GM18502 (cell line): ENCODE data around the gene PAMR1.

Experiments
- ATAC-seq: cut with Tn5 transposase; IDR thresholded peaks from one replicate; pipeline ENCODE4 v1.9.1; 2021; ENCODE audit warnings: mild to moderate bottlenecking; ENCODE audit not compliant: unreplicated experiment, poor library complexity

Gene PAMR1

DNA sequence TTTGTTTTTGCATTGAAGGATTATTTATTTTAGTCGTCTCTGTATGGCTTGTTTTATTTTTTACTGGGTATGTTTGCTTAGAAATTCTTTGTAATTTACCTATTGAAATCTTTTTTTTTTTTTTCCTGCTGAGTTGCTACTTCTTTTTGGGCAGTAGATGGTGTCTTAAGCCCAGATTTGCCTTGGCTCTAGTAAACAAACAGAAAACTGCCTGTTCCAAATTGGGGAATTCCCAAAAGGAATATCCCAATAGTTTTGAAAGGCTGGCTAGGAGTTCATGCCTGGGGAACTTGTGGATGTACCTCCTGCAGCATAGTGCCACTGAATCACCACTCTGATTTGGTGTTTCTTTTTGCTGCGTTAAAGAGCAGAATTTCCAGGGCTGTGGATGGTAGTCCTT is 17.7 kb downstream of the PAMR1 start:
- no peak for ATAC-seq

DNA sequence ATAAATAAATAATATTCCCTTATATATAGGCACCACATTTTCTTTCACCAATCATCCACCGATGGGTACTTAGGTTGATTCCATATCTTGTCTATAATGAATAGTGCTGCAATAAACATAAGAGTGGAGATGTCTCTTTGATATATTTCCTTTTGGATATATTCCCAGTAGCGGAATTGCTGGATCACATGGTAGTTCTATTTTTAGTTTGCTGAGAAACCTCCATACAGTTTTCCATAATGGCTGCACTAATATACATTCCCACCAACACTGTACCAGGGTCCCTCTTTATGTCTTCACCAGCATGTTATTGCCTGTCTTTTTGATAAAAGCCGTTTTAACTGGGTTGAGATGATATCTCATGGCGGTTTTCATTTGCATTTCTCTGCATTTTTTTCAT is 23.6 kb downstream of the PAMR1 start:
- ATAC-seq: no peak

DNA sequence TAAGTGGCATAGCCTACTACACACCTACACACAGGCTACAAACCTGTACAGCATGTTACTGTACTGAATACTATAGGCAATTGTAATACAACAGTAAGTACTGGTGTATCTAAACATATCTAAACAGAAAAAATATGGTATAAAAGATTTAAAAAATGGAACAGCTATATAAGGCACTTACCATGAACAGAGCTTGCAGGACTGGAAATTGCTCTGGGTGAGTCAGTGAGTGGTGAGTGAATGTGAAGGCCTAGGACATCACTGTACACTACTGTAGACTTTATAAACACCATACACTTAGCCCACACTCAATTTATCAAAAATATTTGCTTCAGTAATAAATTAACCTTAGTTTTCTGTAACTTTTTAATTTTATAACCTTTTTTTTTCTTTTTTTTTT is 24.7 kb downstream of the PAMR1 start:
- no peak for ATAC-seq

DNA sequence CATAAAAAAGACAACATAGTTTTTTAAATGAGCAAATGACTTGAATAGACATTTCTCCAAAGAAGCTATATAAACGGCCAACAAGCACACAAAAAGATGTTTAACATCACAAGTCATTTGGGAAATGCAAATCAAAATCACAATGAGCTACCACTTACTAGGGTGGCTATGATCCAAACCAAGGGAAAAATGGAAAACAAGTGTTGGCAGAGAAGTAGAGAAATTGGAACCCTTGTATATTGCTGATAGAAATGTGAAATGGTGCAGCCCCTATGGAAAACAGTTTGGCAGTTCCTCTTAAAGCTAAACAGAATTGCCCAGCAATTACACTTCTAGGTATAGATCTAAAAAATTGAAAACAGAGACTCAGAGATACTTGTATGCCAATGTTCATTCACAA is 29.0 kb downstream of the PAMR1 start:
- ATAC-seq: no peak

DNA sequence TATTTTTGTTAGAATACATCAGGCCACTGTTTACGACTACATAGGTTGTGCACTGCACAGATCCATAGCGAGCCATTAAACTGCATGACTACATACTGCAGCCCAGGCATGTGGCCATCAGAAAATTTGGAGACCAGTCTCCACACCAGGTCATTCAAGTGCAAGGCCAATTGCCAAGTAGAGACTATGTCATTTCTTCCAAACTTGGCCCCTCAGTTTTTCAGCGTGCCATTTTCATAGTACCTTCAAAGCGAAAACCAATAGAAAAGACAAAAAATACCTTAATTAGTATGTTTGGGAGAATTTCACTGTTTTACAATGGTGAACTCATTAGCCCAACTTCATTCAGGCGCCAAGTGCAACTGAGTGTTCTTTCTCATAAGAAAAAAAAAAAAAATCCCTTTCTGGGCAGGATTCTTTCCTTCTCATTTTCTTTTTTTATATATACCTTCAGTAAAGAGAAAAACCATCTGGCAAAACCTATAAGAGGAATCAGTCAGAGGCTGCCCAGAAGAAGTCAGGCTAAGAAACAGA is 30.4 kb downstream of the PAMR1 start:
- no peak for ATAC-seq

DNA sequence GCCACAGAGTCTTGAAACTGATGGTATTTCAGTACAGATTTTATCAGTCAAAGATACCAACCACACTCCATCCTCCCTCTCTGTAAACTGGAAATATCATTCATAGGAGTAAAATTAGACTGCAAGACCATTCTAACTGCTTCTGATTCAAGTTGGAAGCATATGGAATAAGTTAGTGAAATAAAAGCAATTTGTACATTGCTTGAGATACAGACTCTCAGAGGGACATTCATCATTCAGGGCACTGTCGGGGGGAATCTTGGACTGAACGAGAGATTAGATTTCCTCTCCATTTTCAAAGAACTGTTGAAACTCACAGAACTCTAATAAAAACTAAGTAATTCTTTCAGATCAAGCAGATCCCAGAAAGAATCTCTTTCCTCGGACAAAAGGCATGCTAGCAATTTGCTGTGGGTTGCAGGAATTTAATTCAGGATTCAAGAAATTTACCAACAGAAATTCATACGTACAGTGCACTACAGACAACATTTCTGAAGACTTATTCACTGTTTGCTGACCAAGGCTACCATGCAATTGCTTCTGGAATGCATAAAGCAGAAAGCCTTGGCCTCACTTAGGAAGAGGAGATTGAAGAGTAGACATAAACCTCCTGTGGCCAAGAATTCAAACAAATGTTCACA is 34.1 kb downstream of the PAMR1 start:
- no peak for ATAC-seq

DNA sequence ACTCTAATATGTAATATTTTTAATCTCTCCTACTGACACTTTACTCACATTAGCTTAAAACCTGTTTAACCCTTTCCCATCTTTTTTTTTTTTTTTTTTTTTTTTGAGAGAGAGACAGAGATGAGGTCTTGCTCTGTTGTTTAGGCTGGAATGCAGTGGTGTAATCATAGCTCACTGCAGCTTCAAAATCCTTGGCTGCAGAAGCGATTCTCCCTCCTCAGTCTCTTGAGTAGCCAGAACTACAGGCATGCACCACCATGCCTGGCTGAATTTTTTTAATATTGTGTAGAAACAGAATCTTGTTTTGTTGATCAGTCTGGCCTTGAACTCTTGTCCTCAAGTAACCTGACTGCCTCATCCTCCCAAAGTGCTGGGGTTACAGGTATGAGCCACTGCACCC is 37.3 kb downstream of the PAMR1 start:
- ATAC-seq: no peak

DNA sequence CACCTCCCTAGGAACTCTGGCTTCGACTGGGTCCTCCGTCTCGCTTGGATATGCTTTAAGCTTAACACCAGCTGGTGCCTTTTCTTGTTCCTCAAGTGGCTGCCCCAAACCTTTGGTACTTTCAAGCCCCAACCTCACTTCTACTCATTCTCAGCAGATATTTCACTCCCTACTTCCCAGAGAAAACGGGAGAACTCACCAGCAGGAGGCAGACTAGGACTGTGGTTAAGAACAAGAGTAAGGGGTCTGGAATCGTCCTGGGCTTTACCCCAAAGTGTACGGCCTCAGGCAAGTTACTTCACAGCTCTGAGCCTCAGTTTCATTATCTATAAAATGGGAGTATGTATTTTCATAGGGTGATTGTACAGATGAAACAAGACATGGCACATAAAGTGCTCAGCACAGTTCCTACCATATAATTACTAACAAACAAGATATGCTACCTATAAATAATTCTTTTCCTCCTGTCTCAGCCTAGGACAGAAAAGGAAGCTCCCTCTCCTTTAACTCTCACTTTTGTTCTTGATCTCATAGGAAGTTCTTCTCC is 37.8 kb downstream of the PAMR1 start:
- no peak for ATAC-seq

DNA sequence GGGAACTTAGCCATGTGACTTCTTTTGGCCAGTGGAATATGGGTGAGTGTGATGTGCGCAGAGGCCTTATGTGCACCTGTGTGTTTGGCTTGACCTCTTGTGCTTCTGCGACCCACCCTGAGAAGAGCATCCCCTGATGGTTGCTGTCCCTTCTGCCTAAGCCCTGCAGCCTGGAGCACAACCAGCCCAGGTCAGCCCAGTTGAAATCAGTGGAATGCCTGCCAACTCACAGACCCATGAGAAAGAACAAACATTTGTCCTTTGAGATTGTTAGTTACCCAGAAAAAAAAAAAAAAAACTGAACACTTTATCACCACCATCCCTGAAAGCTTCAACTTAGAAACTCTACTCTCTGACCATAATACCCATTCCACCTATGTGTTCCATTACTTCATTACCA is 38.5 kb downstream of the PAMR1 start:
- ATAC-seq: no peak

DNA sequence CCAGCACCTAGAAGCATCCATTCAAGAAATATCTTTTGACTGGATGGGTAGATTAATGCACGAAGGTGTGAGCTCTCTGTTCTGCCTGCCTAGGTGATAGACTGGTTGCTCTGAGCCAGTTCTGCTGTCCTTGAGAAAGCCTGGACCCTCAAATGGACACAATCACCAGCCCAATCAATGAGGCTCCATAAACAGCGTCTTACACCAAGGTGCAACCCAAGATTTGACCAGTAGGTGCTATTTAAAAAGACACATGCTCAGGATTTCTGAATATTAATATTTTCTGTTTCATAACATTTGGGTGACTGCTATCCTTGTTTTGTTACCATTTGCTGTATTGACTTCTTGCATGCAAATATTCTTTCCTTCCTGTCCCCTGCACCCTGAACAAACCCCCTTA is 39.0 kb downstream of the PAMR1 start:
- no peak for ATAC-seq

DNA sequence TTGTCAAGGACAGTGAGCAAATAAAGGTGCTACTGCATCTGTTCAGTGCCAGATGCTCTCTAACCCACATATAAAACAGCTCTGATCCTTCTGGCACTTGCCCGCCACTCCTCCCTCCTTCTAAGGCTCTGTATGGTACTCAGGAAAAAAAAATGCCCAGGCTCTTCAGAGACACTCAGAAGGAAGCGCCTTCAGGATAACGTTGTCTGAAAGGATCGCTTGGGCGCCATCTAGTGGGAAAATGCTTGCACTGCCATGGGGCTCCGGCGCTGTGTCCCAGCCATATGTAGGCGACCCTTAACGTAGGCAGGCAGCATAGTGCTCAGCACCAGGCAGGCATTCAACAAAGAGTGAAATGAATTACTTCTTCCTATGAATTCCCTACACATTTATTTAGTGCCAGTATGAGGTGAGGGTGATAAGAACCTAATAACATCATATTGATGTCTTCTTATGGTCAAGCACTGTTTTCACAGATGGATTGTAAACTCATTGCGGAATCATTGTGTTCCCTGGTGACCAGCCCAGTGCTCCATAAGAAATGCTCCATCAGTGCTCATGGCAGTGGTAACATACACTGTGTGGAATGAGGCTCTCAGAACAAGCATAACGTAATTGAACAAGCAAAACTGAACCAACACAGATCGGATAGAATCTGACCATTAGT is 39.6 kb downstream of the PAMR1 start:
- peak; percentile 95 for ATAC-seq

DNA sequence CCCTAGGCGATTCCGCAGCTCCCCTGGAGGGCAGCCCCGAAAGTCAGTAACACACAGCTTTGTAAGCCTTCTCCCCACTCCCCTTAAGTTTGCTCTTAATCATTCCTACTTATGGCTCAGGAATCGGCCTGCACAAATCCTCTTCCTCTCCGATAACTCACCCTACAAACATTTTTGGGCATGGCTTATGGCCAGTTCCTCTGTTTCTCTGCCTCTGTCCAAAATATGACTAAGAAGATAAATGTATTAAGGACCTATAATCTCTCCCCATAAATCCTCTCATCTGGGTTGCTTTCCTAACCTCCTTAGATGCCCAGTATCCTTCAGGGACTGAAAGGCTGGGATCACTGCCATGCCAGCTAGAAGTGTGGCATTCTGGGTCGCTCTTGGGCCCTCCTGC is 41.0 kb downstream of the PAMR1 start:
- no peak for ATAC-seq

DNA sequence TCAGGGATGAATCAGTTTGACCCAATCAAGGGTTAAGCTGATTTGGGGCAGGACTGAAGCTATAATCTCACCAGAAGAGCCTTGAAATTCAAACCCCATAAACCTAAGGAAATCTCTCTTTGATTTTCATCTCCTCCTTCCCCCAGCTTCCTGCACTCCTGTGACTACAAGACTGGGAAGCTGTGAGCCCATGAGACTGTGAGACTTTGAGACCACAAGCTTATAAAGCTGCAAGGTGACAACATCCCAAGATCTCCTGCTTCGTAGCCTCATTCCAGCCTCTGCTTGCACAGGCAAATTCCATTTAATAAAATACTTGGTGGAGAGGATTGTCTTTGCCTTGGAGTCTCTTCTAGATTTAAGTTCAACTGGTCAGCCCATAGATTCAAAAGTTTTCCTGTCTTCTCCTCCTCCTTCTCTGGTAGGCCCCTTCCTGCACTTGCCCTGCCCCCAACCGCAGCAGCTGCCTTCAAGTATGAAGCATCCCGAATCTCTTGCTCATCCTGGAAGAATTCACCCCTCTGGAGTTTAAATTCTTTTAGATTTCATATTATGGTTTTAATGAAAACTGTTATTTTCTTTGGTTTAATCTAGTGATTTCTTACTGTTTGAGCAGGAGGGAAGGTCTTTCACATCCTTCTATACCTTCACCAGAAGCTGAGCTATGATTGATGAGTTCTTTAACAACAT is 42.1 kb downstream of the PAMR1 start:
- no peak for ATAC-seq

DNA sequence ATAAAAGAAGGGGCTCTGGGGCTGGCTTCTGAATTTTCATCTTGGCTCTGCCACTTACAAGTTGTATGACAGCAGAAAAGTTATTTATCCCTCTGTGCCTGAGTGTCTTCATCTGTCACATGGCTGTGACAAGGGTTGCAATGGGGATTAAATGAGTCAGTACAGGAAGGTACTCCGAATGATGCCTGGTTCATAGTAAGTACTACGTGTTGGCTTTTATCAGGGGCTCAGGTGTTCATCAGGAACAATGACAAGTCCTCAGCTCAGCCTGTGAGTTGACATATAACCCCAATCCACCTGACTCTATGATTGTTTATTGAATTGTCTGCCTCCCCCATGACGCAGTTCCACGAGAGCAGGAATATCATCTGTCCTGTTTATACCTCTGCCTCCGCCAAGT is 45.7 kb downstream of the PAMR1 start:
- ATAC-seq: no peak

DNA sequence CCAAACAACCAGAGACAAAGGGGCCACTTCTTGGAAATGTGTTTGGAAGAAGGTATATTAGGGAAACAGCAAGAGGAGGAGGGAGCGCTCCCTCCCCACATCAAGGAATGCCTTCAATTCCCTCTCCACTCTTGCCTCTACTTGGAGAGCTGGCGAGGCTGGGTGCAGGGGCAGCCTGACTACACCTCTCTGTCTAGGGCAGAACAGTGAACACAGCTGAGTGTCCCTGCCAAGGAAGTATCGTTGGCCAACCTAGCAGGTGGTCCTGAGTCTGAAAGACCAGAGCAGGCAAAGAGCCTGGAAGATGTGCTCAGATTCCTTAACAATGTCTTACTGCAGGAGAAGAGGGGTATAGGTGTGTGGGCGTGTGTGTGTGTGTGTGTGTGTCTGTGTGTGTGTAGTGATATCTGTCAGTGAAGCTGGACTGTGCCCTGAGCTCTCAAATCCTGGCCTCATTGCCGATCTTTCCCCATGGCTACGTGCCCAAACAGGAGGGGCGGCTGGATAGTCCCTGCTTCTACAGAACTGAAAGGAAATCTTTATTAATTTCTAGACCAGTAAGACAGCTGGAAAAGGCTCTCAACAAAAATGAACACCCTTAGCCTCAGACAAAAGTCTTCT is 46.8 kb downstream of the PAMR1 start:
- no peak for ATAC-seq

DNA sequence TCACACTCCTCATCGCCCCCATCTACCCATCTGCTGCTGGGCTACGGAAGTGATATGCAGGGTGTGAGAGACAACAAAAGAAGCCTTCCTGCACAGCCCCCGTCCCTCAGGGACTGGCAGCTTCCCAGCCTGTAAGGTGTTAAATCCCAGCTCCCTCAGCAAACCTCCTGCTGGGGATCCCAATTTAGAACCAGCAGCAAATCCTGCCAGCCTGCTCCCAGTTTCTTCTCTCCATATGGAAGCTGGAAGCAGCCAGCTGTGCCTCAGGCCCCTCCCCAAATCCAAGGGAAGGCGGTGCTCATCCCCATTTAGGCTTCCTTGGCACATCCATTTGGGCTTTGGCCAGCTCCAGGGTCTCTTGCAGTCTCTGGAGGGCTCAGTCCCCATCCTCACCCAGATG is 47.5 kb downstream of the PAMR1 start:
- no peak for ATAC-seq

DNA sequence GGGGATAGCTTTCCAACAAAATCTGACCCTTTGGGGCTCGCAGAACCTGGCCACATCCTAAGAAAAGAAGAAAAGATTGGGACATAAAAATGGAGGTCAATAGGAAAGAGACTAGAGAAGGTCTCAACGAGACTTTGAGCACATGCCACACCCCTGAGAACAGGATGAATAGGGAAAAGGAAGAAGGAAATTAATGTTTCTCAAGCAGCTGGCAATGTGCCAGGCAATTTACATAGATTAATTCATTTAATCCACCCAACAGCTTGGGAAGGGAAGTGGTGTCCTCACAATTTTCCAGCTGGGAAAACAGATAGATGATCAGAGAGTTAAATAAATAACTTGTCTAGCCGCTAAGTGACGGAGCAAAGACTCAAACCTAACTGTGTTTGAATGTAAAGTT is 50.7 kb downstream of the PAMR1 start:
- ATAC-seq: no peak

DNA sequence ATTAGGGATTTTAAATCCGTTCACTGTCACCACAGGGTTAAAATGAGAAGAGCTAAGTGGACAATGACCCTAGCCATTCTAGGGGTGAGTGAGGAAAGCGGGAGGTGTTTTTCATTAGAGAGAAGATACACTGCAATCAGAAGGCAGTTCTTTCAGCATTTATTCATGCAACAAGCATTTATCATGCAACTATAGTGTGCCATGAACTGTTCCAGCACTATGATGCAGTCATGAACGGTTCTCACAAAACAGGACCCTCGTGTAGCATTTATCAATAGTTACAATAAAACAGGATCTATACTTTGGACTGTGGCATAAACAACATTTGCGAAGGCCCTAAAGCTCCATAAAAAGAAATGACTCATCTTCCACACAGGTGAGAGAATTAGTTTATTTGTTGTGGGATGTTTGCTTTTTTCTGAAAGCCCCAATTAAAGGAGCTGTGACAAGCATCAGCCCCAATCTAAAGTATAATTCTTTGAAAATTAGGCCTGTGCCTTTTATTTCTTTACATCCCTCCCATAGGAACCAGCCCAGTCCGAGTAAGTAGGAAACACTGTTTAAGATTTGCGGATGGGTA is 51.5 kb downstream of the PAMR1 start:
- no peak for ATAC-seq

DNA sequence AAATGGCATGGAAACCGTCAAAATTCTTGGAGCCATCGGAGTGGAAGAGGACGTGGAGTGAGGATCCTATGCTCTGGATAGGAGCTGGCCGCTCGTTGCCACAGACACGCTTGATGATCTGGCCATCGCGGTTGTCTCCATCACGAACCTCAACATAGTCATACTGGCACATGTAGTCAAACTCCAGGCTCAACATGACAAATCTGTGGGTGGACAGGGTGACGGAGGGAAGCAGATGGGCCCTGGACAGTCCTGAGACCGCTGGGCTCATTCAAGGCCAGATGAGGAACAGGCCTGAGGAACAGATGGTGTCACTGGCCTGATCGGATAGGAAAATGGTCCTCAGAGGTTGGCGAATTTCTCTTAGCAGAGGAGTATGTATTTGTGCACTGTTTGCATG is 54.8 kb downstream of the PAMR1 start:
- ATAC-seq: no peak

DNA sequence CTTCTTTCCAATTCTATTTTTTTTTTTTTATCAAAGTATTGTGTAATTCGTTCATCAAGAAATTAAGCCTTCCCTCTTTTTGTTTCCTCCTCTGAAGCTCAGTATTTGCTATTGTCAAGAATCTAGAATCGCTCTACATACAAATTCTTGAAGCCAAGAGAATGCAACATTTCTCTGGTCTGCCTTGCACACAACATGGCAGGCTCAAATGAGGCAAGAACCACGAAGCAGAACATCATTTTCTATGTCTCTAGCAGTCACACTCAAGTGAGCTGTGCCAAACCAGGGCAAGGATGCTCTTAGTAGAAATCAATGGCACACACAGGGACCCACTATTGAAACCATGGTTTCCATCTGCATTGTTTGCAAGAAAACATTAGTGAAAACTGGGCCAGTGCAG is 59.4 kb downstream of the PAMR1 start:
- no peak for ATAC-seq

DNA sequence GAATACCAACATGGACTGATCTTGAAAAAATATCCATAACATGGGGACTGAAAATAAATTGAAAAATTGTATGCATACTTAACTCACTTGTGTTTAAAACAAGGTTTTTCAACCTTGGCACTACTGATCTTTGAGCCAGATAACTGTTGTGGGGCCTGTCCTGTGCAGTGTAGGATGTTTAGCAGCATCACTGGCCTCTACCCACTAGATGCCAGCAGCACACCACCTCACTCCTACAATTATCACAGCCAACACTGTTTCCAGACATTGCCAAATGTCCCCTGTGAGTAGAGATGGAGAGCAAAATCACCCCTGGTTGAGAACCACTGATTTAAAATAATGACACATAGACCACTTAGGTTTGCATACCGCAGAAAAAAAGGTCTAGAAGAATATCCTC is 61.1 kb downstream of the PAMR1 start:
- no peak for ATAC-seq
